ENCODE measurements around the gene TMEM134. TPM values are rescaled to one million over a fixed set of nuclear protein-coding genes. Genes with fewer than 3 reads are reported as not detected.

Gene TMEM134
- total and polyA plus RNA-seq, 9 of the 15 experiments (the other 6 are each of a cell fraction or from before 2014, with no cell fraction given), result 0.63 to 48.4 (median 10.7) TPM

DNA sequence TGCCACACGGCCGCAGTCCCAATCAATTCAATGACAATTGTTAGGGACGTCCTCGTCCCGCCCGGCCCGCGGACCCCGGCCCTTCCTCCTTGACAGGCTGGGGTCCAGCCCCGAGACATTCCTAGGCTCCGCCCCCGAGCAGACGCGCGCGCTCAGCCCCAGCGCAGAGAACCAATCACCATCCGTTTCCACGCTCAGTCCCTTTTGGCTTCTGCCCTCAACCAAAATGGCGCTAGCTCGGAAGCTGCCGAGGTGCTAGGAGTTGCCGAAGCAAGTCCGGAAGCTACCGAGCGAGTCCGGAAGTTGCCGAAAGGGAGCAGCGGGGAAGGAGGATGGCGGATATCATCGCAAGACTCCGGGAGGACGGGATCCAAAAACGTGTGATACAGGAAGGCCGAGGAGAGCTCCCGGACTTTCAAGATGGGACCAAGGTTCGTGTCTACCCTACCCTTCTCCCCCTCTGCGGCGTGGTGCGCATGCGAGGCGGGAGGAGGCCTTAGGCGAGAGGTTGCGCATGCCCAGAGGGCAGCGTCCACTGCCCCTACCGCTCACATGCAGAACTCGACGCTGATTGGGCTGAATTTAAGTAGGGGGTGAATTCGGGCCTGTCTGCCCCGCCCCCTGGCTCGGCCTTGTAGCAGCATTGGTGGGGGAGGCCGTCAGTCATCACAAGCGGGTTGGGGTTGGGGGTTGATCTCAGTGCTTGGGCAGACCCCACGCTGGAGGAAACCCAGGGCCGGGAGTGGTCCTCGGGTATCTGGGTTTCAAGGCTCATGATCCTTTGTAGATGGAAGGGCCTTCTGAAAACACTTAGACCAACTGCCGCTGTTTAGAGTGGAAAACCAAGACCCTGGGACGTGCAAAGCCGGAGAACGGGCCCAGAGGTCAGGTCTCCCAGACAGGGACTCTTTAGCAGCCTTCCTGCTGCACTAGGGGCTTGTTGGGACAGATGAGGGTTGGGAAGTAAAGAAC, 14.1 kb upstream of the TMEM134 start, which contains the start of gene AIP (continued):
- TF ChIP-seq MBD1 (CRISPR knock-in tag; IDR thresholded peaks at IDR 0.05), result no peak
- no peak for TF ChIP-seq SETDB1 (IDR thresholded peaks at IDR 0.05; ENCODE audit: low read length)
- no peak for TF ChIP-seq TAL1 (IDR thresholded peaks at IDR 0.05)
- peak; percentile 91 for TF ChIP-seq GABPB1 (CRISPR knock-in tag; IDR thresholded peaks at IDR 0.05)
- TF ChIP-seq ZKSCAN3 (CRISPR knock-in tag; IDR thresholded peaks at IDR 0.05), result no peak
- no peak for TF ChIP-seq ZNF140 (CRISPR knock-in tag; IDR thresholded peaks at IDR 0.05)
- no peak for TF ChIP-seq ZNF695 (CRISPR knock-in tag; IDR thresholded peaks at IDR 0.05)
- TF ChIP-seq ZFP91 (CRISPR knock-in tag; IDR thresholded peaks at IDR 0.05), result peak; percentile 78; the same call in 1 of the 2 replicates
- peak; percentile 94 for TF ChIP-seq SIN3B (IDR thresholded peaks at IDR 0.05; ENCODE audit: low read depth)
- TF ChIP-seq ZNF583 (CRISPR knock-in tag; IDR thresholded peaks at IDR 0.05), result no peak
- TF ChIP-seq, protein P1, sequence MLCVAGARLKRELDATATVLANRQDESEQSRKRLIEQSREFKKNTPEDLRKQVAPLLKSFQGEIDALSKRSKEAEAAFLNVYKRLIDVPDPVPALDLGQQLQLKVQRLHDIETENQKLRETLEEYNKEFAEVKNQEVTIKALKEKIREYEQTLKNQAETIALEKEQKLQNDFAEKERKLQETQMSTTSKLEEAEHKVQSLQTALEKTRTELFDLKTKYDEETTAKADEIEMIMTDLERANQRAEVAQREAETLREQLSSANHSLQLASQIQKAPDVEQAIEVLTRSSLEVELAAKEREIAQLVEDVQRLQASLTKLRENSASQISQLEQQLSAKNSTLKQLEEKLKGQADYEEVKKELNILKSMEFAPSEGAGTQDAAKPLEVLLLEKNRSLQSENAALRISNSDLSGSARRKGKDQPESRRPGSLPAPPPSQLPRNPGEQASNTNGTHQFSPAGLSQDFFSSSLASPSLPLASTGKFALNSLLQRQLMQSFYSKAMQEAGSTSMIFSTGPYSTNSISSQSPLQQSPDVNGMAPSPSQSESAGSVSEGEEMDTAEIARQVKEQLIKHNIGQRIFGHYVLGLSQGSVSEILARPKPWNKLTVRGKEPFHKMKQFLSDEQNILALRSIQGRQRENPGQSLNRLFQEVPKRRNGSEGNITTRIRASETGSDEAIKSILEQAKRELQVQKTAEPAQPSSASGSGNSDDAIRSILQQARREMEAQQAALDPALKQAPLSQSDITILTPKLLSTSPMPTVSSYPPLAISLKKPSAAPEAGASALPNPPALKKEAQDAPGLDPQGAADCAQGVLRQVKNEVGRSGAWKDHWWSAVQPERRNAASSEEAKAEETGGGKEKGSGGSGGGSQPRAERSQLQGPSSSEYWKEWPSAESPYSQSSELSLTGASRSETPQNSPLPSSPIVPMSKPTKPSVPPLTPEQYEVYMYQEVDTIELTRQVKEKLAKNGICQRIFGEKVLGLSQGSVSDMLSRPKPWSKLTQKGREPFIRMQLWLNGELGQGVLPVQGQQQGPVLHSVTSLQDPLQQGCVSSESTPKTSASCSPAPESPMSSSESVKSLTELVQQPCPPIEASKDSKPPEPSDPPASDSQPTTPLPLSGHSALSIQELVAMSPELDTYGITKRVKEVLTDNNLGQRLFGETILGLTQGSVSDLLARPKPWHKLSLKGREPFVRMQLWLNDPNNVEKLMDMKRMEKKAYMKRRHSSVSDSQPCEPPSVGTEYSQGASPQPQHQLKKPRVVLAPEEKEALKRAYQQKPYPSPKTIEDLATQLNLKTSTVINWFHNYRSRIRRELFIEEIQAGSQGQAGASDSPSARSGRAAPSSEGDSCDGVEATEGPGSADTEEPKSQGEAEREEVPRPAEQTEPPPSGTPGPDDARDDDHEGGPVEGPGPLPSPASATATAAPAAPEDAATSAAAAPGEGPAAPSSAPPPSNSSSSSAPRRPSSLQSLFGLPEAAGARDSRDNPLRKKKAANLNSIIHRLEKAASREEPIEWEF (CRISPR knock-in tag; IDR thresholded peaks at IDR 0.05), result no peak
- TF ChIP-seq SREBF2 (CRISPR knock-in tag; IDR thresholded peaks at IDR 0.05), result no peak
- no peak for TF ChIP-seq TSHZ1 (CRISPR knock-in tag; IDR thresholded peaks at IDR 0.05)
- TF ChIP-seq PRMT5 (CRISPR knock-in tag; IDR thresholded peaks at IDR 0.05), result no peak

Data from K562 (cell line).